IPS DF 4.7 (cell line): ENCODE results near the gene CSGALNACT2.

Experiments
- DNase-seq: peaks from one replicate; pipeline ENCODE4 v3.0.0-alpha.2; 2013; ENCODE audit warnings: low spot score; ENCODE audit errors: extremely low read depth

CSGALNACT2 gene

GRCh38 chr10:43200538-43201390 is 62.5 kb downstream of the CSGALNACT2 start:
- DNase-seq, result no peak

- DNase-seq, result no peak
These were observed 63.4 kb downstream of the CSGALNACT2 start for GRCh38 chr10:43201545-43202131.

GRCh38 chr10:43202224-43202656 is 64.0 kb downstream of the CSGALNACT2 start:
- no peak for DNase-seq

GRCh38 chr10:43202657-43203447 is 64.6 kb downstream of the CSGALNACT2 start:
- DNase-seq, result no peak

- no peak for DNase-seq
These were observed 65.3 kb downstream of the CSGALNACT2 start for GRCh38 chr10:43203448-43204041.

GRCh38 chr10:43204042-43204942 is 66.0 kb downstream of the CSGALNACT2 start:
- no peak for DNase-seq

GRCh38 chr10:43204943-43205671 is 66.9 kb downstream of the CSGALNACT2 start:
- DNase-seq, result no peak

- DNase-seq, result no peak
These were observed 67.6 kb downstream of the CSGALNACT2 start for GRCh38 chr10:43205681-43206390.

- DNase-seq, result no peak
These were observed 68.4 kb downstream of the CSGALNACT2 start for GRCh38 chr10:43206391-43207235.

GRCh38 chr10:43208147-43209073 is 70.2 kb downstream of the CSGALNACT2 start:
- no peak for DNase-seq

- no peak for DNase-seq
These were observed 70.8 kb downstream of the CSGALNACT2 start for GRCh38 chr10:43209074-43209455.

GRCh38 chr10:43209651-43210141 is 71.5 kb downstream of the CSGALNACT2 start:
- DNase-seq, result no peak

- DNase-seq, result no peak
These were observed 72.3 kb downstream of the CSGALNACT2 start for GRCh38 chr10:43210556-43210955.

GRCh38 chr10:43211030-43211429 is 72.8 kb downstream of the CSGALNACT2 start:
- no peak for DNase-seq

GRCh38 chr10:43211431-43212042 is 73.3 kb downstream of the CSGALNACT2 start:
- DNase-seq, result no peak

- no peak for DNase-seq
These were observed 73.9 kb downstream of the CSGALNACT2 start for GRCh38 chr10:43212043-43212721.
